ENCODE results near the gene USP49.

- peak; percentile 98 to 100 (median 98) for TF ChIP-seq CTCF (IDR thresholded peaks at IDR 0.05 in 4 of 5, conservative IDR thresholded peaks at IDR 0.05 in 1 of 5)
- peak; percentile 71 to 85 for TF ChIP-seq POLR2A (IDR thresholded peaks at IDR 0.05)
Observed at GRCh38 chr6:41920921-41921711, 25.9 kb upstream of the USP49 start, which contains the start of the genes BYSL and MED20.
